ENCODE data around the gene UBASH3B. TPM values are rescaled to one million over a fixed set of nuclear protein-coding genes. Genes with fewer than 3 reads are reported as not detected.
"Not testable (repeated sequence)": the region's sequence is repeated elsewhere in the genome, so short reads cannot be mapped to it uniquely, and the experiment has no call there.

The UBASH3B gene
- total RNA-seq, 1 experiment from 2014 or later = 9.4 TPM

- DNase-seq = no peak
Measured at GRCh38 chr11:122811721-122812120, 156.2 kb downstream of the UBASH3B start.

DNA sequence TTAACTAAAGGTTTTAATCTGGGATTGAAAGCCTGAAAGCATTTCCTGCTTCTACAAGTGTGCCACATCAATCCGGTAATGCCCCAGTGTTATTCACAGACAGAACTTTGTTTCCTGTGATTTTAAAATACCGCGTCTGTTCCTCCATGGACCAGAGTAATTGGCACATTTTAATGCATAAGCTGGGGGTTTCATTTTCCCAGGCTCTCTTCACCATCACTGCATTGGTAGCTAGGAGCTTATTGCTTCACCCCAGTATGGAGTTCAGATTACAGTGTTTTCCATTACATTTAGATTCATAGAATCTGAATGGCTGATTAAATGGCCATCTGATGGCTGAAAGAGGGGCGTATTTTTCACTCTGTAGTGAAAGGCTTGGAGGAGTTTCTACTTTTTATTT is 157.1 kb downstream of the UBASH3B start:
- no peak overlapping the region for H3K4me3 ChIP-seq
- H3K36me3 ChIP-seq = peaks cover 8% of the 10 kb centered on the region
- no peaks in the 10 kb centered on the region for H3K9me3 ChIP-seq
- DNase-seq = no peak
- H3K27me3 ChIP-seq = no peaks in the 10 kb centered on the region

More at GRCh38 chr11:122811721-122812120, 156.2 kb downstream of the UBASH3B start:
- Histone ChIP-seq H3K4me3 (no peak overlapping the region), H3K9me3 (no peaks in the 10 kb centered on the region), H3K36me3 (peaks cover 14% of the 10 kb centered on the region), H3K27me3 (no peaks in the 10 kb centered on the region)

DNA sequence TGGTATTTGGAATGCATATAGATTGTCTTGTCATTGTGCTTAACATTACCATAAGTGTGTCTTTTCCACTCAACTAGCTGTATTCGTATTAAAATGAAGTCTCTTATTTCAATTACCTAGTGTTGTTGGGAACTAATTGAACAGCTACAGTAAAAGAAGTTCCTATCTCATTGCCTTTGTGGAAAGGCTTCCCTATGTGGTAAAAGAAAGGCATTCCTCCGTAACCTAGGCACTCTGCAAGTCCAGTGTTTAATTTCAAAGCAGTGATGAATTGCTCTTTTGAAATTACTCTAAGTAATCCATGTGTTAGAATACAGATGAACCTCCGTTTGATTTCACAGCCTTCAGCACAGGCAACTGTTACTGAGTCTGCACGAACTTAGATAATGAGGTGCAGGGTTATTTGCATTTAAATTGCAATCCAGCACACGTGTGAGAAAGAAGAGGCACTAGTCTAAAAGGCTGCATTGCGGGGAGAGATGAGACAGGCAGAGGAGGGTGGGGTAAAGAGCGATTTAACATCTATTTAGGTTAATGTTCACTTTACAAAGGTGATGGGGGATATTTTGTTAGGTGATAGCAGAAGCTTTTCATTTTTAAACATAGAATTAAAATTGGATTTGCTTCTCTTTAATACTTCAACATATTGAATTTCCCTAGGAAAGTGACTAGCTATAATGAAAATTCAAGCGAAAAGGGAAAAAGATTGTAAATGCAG is 157.8 kb downstream of the UBASH3B start:
- Histone ChIP-seq H3K4me3 (no peak overlapping the region), H3K9me3 (no peaks in the 10 kb centered on the region), H3K27me3 (no peaks in the 10 kb centered on the region), H3K36me3 (peaks cover 8% of the 10 kb centered on the region)
- DNase-seq = no peak

DNA sequence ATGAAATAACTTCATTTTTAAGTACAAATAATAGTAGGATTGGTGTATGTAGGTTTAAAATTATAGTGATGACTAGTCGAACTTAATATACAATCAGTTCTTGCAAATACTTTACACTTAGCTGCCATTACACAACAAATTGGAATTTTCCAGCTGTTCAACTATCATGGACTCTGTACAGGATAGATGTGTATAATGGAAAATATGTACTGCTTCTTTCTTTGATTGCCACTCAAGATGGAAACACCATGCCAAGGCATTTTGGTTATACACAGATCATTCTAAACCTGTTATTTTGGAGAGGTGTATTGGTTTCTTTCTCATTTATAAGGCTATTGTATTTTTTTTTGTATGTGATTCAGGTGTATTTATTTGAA is 158.4 kb downstream of the UBASH3B start:
- H3K27me3 ChIP-seq = no peaks in the 10 kb centered on the region
- peaks cover 8% of the 10 kb centered on the region for H3K36me3 ChIP-seq
- H3K4me3 ChIP-seq = no peak overlapping the region
- DNase-seq = no peak
- H3K9me3 ChIP-seq = no peaks in the 10 kb centered on the region

- Histone ChIP-seq H3K27me3 (no peaks in the 10 kb centered on the region), H3K9me3 (no peaks in the 10 kb centered on the region), H3K4me3 (no peak overlapping the region), H3K36me3 (peaks cover 6% of the 10 kb centered on the region)
- no peak for DNase-seq
Measured at GRCh38 chr11:122814401-122814800, 158.9 kb downstream of the UBASH3B start.

- no peak for DNase-seq
- no peaks in the 10 kb centered on the region; the same call in none of the 2 replicates for H3K36me3 ChIP-seq
- H3K9me3 ChIP-seq = no peaks in the 10 kb centered on the region
- H3K4me3 ChIP-seq = no peak overlapping the region
- H3K27me3 ChIP-seq = no peaks in the 10 kb centered on the region
Measured at GRCh38 chr11:122815900-122816299, 160.4 kb downstream of the UBASH3B start.

DNA sequence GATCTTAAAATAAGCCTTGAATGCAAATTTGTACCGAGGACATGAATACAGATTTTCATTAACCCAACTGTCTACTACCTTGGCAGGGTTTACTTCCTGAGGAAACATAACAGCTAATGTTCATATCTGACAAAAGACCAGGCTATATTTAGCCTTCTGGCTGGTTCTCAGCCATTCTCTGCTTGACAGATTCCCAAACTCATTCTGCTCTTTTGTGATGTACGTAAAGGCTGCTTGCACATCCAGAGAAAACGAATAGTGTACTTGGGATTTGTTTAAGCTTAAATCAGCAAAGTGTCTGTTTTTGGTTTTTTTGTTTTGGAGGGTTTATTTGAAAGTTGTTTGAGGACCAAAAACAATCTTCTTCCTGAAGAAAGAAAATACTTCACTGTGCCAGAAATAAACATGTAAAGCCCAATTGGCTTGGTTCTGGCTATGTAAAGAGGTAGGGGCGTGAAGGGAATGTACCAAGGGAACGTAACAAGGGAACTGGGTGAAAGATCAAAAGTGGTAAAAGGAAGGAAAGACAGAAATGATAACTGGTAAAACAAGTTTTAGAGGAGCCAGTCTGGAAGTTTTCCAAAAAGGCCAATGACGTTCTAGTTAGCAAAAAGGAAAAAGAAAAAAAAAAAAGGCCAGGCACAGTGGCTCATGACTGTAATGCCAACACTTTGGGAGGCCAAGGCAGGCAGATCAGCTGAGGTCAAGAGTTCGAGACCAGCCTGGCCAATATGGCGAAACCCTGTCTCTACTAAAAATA is 161.4 kb downstream of the UBASH3B start:
- Histone ChIP-seq H3K36me3 (no peaks in the 10 kb centered on the region; the same call in none of the 2 replicates), H3K4me3 (no peak overlapping the region), H3K27me3 (no peaks in the 10 kb centered on the region), H3K9me3 (no peaks in the 10 kb centered on the region)
- DNase-seq = no peak

DNA sequence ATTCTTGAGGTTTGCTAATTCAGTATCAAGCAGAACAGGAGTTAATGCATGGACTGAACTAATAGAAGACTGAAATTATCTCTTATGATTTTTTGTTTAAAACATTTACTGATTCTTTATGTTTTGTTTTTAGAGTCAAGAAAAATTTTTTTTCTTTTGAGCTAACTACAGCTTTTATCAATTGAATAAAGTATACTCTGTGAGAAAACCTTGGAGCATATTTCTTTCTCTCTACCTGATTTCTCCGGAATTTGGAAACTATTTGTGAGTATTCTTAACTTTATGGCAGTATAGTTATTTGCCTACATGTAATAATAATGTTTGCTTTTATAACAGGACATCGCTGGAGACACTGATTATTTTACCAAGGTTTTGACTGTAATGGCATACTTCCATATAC is 164.6 kb downstream of the UBASH3B start:
- Histone ChIP-seq H3K4me3 (no peak overlapping the region), H3K9me3 (no peaks in the 10 kb centered on the region), H3K36me3 (no peaks in the 10 kb centered on the region)

DNA sequence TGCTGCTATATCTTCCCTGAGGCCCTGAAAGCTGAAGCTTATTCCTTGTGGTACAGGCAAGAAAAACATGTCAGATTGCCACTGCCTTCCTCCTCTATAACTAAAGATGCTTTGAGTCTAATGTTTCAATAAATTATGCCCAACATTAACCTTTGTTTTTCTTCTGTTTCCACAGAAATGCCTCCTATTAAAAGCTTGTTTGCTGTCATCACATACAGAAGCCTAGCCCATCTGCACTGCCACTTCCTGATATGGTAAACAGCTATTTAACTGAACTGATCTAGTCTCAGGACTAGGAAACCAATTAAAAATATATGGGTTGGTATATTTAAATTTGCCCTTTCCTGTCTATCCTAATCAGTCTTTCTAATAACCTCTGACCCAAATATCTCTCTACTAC is 165.6 kb downstream of the UBASH3B start:
- Histone ChIP-seq H3K4me3 (no peak overlapping the region), H3K27me3 (no peaks in the 10 kb centered on the region), H3K36me3 (no peaks in the 10 kb centered on the region), H3K9me3 (no peaks in the 10 kb centered on the region)
- no peak for DNase-seq

More for the DNA sequence above, 164.6 kb downstream of the UBASH3B start:
- no peaks in the 10 kb centered on the region for H3K27me3 ChIP-seq
- DNase-seq = no peak

DNA sequence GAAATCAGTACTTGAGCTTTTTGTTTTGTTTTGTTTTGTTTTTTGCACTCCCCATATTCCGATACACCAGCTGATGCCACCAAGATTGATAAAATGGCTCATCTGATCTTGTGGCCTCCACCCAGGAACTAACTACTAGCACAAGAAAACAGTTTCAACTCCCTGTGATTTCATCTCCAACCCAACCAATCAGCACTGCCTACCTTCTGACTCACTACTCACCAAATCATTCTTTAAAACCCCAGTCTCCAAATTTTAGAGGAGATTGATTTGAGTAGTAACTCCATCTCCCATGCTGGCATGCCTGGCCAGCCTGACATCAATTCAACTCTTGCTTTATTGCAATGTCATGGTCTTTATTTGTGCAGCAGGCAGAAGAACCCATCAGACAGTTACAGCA is 166.7 kb downstream of the UBASH3B start:
- no peaks in the 10 kb centered on the region for H3K9me3 ChIP-seq
- no peaks in the 10 kb centered on the region for H3K27me3 ChIP-seq
- H3K36me3 ChIP-seq = no peaks in the 10 kb centered on the region
- DNase-seq = no peak
- H3K4me3 ChIP-seq = no peak overlapping the region

GRCh38 chr11:122823564-122823963 is 168.0 kb downstream of the UBASH3B start:
- Histone ChIP-seq H3K4me3 (no peak overlapping the region), H3K36me3 (no peaks in the 10 kb centered on the region), H3K9me3 (no peaks in the 10 kb centered on the region), H3K27me3 (no peaks in the 10 kb centered on the region)
- DNase-seq = no peak

DNA sequence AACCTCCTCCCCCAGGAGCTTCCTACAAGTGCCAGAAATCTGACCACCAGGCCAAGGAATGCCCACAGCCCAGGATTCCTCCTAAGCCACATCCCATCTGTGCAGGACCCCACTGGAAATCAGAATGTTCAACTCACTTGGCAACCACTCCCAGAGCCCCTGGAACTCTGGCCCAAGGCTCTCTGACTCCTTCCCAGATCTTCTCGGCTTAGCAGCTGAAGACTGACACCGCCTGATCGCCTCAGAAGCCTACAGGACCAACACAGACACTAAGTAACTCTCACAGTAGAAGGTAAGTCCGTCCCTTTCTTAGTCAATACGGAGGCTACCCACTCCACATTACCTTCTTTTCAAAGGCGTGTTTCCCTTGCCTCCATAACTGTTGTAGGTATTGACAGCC is 173.8 kb downstream of the UBASH3B start:
- not testable (repeated sequence) for H3K36me3 ChIP-seq, H3K4me3 ChIP-seq, H3K9me3 ChIP-seq, DNase-seq, H3K27me3 ChIP-seq

DNA sequence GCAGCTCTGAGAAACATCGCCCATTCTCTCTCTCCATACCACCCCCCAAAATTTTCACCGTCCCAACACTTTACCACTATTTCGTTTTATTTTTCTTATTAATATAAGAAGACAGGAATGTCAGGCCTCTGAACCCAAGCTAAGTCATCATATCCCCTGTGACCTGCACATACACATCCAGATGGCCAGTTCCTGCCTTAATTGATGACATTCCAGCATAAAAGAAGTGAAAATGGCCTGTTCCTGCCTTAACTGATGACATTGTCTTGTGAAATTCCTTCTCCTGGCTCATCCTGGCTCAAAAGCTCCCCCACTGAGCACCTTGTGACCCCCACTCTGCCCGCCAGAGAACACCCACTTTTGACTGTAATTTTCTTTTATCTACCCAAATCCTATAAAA is 176.8 kb downstream of the UBASH3B start:
- not testable (repeated sequence) for H3K27me3 ChIP-seq, H3K36me3 ChIP-seq, DNase-seq, H3K9me3 ChIP-seq, H3K4me3 ChIP-seq

DNA sequence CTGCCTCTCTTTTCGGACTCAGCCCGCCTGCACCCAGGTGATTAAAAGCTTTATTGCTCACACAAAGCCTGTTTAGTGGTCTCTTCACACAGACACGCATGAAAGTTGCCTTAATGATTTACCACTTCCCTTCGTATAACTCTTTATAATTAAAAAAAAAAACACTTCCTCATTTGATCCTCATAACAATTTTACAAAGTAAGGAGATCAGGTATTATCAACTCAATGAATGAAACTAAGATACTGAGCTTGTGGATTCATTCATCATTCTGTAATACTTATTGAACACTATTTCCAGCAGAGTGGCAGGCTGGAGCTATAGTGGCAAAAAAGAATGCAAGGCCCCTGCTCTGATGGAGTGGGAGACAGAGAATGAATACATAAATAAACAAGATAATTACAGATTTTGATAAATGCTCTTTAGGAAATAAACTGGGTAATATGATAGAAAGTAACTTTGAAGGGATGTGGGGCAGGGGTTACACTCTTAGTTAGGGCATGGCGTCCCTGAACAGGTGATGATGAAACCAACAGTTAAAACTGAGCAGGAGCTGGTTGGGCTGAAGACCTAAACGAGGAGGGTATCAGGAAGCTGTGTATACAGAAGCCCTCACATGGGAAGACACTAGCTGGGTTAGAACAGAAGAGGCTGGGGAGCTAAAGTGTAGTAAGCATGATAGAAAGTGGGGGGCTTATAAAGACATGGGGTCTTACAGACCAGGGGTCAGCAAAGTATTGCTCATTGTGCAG is 177.4 kb downstream of the UBASH3B start:
- no peaks in the 10 kb centered on the region; the same call in 1 of the 2 replicates for H3K27me3 ChIP-seq
- H3K9me3 ChIP-seq = no peaks in the 10 kb centered on the region
- no peaks in the 10 kb centered on the region for H3K36me3 ChIP-seq
- DNase-seq = no peak
- H3K4me3 ChIP-seq = no peak overlapping the region

- H3K36me3 ChIP-seq = no peaks in the 10 kb centered on the region
- no peak for DNase-seq
- no peaks in the 10 kb centered on the region for H3K9me3 ChIP-seq
- H3K4me3 ChIP-seq = no peak overlapping the region
- H3K27me3 ChIP-seq = no peaks in the 10 kb centered on the region; the same call in 1 of the 2 replicates
Measured at GRCh38 chr11:122833846-122834464, 178.4 kb downstream of the UBASH3B start.

- Histone ChIP-seq H3K9me3 (no peaks in the 10 kb centered on the region), H3K4me3 (no peak overlapping the region), H3K36me3 (no peaks in the 10 kb centered on the region), H3K27me3 (no peaks in the 10 kb centered on the region; the same call in none of the 2 replicates)
- DNase-seq = no peak
Measured at GRCh38 chr11:122836916-122837315, 181.4 kb downstream of the UBASH3B start.
